Subcutaneous adipose tissue (tissue), 4 donors: ENCODE data around the gene NUP93. TPM values are rescaled to one million over a fixed set of nuclear protein-coding genes. Genes with fewer than 3 reads are reported as not detected.

Experiments used
- total RNA-seq, 4 donors: library from RNA; depleted of rRNA; stranded (reverse); fragments of >200 nt; gene quantifications; one replicate each; pipeline ENCODE4 v1.1.0, GENCODE V29; 2016
- TF ChIP-seq, protein P1 (sequence below): fragments of 450-650 bp; IDR thresholded peaks from one replicate; pipeline ENCODE4 v1.5.1; 2016; ENCODE audit warnings: low read depth, mild to moderate bottlenecking, control low read depth, antibody characterized with exemption, moderate library complexity

The NUP93 gene
- total RNA-seq, 4 donors from 2014 or later, result 28.4 to 57.6 (median 47.5) TPM

DNA sequence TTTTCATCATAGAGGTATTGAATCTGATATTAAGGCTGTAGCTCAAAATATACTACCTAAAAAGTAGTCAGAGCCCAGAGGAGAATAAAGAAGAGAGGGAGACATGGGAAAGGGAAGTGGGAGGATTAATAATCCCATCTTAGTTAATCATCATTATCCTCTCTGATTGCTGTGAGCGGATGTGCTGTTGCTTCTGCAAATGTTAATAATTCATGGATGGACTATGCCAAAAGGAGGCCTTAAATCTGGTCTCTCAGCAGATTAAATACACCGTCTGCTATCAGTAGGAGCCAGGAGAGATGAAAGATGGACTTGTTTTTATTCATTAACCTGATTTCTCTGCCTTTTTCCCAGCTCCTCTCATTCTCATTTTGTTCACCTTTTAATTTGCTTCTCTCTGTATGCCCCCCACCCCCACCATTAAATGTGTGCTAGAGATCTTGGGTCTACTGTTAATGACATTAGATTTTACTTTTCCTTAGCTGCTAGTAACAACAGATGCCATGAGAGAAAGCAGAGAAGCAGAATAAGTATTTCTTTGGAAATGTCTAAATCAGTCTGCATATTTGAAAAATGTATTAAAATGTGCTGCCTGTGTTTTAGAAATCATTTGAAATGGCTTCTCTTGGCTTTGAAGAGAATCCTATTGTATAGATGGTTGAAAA lies 44.2 kb downstream of the NUP93 start:
- TF ChIP-seq, protein P1, sequence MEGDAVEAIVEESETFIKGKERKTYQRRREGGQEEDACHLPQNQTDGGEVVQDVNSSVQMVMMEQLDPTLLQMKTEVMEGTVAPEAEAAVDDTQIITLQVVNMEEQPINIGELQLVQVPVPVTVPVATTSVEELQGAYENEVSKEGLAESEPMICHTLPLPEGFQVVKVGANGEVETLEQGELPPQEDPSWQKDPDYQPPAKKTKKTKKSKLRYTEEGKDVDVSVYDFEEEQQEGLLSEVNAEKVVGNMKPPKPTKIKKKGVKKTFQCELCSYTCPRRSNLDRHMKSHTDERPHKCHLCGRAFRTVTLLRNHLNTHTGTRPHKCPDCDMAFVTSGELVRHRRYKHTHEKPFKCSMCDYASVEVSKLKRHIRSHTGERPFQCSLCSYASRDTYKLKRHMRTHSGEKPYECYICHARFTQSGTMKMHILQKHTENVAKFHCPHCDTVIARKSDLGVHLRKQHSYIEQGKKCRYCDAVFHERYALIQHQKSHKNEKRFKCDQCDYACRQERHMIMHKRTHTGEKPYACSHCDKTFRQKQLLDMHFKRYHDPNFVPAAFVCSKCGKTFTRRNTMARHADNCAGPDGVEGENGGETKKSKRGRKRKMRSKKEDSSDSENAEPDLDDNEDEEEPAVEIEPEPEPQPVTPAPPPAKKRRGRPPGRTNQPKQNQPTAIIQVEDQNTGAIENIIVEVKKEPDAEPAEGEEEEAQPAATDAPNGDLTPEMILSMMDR, result no peak

DNA sequence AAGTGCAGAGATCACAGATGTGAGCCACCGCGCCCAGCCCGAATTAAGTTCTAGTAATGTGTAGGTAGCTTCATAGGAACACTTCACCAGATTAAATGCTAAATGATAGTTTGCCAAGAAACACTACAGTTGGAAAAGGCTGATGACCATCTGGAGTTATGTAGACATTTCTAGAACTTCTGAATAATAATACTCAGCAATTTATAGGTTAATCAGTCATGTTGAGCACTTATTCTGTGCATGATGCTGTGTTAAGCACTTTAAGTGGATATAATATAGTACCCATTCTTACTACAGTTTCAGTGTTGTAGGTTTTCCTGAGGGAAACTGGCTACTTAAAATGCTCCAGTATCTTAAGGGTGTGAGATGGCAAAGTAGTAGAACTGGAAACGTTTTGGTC lies 45.2 kb downstream of the NUP93 start:
- TF ChIP-seq, protein P1, result no peak

DNA sequence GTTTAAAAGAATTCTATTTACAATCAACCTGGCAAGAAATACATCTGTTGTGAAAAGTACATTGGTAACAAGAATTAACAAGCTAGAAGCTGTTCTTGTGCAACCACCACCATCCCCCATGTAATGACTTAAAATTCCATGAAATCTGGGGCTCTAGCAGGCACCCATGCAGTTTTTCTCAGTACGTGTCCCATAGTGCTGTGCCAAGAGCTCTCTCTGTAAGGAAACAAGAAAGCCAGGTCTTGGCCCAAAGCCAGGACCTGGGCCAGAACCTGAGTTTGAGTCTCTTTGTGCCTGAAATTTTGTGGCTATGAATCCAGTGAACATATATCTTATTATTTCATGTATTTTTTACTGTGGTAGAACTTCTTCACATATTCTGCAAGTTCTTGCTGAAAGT lies 46.6 kb downstream of the NUP93 start:
- TF ChIP-seq, protein P1, result no peak

DNA sequence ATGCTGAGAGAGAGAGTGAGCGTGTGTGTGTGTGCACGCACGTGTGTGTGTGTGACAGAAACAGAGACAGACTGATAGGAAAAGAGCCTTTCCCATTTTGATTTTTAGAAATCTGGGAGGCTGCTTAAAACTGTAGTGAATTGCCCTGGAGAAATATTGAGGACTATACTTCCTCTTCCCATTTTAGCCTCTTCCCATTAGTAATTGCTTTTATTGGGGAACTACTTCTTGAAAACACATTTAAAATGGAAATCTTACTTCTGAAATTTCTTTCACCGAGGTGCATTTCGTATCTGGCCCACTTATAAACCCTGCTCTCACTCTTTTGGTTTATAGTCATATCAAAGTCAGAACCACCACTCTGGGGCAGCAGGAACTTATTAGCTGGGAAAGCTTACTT lies 47.1 kb downstream of the NUP93 start:
- TF ChIP-seq, protein P1, result no peak

DNA sequence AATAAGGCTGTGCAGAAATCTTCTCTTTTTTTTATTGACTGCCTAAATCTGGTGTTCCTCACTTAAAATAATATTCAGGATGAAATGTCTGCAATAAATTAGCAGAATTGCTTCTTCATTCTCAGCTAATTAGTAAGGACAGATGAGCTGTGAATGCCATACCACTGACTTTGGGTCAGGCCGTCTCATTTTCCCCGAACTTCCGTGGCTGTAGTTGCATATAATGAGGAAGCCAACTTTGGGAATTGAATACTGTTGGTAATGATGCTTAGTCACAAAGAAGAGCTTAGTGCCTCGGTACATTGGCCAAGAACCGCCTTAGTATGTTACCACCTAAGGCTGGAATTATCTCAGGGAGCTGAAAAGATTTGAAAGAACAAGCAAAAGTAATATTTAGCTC lies 47.6 kb downstream of the NUP93 start:
- TF ChIP-seq, protein P1, result no peak

DNA sequence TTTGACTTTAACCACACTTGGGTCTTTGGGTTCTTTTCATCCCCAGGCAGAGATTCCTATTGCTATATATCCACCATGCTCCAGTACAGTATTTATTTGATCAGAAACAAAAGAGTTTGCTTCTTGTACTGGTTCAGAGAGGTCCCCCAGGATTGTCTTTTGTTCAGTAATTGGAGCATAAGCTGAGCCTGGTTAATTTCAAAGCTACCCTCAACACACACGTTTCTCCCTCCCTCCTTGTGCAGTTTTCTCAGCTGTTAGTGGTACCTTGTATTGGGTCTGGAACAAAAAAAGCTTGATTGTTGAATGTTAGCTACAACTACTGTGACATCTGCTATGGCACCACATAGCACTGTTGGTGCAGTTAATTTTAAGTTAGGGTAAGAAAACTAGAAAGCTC lies 50.0 kb downstream of the NUP93 start:
- TF ChIP-seq, protein P1, result no peak

DNA sequence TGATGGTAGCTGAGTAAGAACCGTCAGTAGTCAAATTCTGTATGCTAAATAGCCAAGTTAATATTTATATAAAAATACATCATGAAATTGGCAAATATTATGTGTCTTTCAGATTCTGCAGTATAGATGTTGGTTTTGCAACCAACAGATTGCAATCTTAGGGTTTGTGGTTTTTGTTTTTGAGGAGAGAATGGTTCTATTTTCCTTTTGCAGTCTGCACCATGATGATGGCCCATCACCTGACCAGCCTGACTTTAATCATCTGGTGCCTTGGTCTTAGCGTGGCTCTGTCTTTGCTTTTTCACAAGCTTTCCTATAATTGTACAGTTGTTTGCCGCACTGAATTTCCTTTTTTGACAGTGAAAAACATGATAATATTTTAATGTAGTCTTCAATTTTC lies 50.7 kb downstream of the NUP93 start:
- TF ChIP-seq, protein P1, result no peak
